Thyroid gland (tissue), 4 donors: ENCODE measurements around the gene WDR86.

Experiments used
- POLR2A ChIP-seq, 2 donors: fragments of 450-650 bp; IDR thresholded peaks; one replicate each; pipeline ENCODE4 v1.6.1; 2017; ENCODE audit warnings: antibody characterized with exemption in 2 of 2, mild to moderate bottlenecking in 2 of 2, moderate library complexity in 1 of 2
- TF ChIP-seq, protein P1 (sequence below), 6 experiments: fragments of 200-600 bp in 3 of 6; fragments of 450-650 bp in 3 of 6; sonication (generic) in 3 of 6; IDR thresholded peaks; one replicate each; pipeline ENCODE4 v1.5.1; 2016 to 2019; ENCODE audit warnings: antibody characterized with exemption in 6 of 6, mild to moderate bottlenecking in 2 of 6, inconsistent platforms in 1 of 6, moderate library complexity in 1 of 6

DNA sequence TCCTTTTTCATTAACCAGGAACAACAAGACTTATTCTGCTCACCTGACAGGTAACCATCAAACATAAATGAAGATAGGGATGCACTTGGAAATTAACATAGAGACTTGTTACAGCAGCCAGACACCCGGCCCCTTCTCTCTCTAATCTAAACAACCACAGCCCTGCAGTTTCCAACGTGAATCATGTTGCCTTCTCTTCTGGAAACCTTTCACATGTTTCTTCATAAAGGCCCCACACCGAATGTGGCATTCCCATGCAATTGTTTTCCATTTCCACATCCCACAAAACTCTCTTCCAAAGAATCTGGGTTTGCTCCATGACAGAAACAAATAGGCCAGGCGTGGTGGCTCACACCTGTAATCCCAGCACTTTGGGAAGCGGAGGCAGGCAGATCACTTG is 15.0 kb upstream of the WDR86 start:
- TF ChIP-seq, protein P1, sequence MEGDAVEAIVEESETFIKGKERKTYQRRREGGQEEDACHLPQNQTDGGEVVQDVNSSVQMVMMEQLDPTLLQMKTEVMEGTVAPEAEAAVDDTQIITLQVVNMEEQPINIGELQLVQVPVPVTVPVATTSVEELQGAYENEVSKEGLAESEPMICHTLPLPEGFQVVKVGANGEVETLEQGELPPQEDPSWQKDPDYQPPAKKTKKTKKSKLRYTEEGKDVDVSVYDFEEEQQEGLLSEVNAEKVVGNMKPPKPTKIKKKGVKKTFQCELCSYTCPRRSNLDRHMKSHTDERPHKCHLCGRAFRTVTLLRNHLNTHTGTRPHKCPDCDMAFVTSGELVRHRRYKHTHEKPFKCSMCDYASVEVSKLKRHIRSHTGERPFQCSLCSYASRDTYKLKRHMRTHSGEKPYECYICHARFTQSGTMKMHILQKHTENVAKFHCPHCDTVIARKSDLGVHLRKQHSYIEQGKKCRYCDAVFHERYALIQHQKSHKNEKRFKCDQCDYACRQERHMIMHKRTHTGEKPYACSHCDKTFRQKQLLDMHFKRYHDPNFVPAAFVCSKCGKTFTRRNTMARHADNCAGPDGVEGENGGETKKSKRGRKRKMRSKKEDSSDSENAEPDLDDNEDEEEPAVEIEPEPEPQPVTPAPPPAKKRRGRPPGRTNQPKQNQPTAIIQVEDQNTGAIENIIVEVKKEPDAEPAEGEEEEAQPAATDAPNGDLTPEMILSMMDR (IDR thresholded peaks at IDR 0.05) = no peak
- TF ChIP-seq POLR2A (IDR thresholded peaks at IDR 0.05) = no peak
